ENCODE results near the gene TNFRSF6B.

Gene TNFRSF6B

GRCh38 chr20:63707558-63708300, 11.3 kb downstream of the TNFRSF6B start, which contains the start of the genes ARFRP1 and ZGPAT:
TSS of gene ARFRP1 (minus strand) at chr20:63707976. CDS start at chr20:63707091, 885 bp downstream.
TSS of gene ZGPAT (plus strand) at chr20:63708039. CDS start at chr20:63708581, 542 bp downstream.
- H3K4me3 ChIP-seq (ENCODE audit: low read depth, low read length), result peak within 1 kb of the TSS; percentile 95
- DNase-seq (ENCODE audit: low read depth), result peak; percentile 48
- no peak for TF ChIP-seq CTCF (IDR thresholded peaks at IDR 0.05; ENCODE audit: control insufficient read depth, extremely low read depth, insufficient read depth)

- DNase-seq (ENCODE audit: low read depth), result no peak
- H3K4me3 ChIP-seq (ENCODE audit: low read depth, low read length), result peak overlapping the region; percentile 95
- TF ChIP-seq CTCF (IDR thresholded peaks at IDR 0.05; ENCODE audit: control insufficient read depth, extremely low read depth, insufficient read depth), result no peak
Observed at GRCh38 chr20:63708301-63709148, 12.1 kb downstream of the TNFRSF6B start.

GRCh38 chr20:63709149-63709527, 12.7 kb downstream of the TNFRSF6B start:
- H3K4me3 ChIP-seq (ENCODE audit: low read depth, low read length), result peak overlapping the region; percentile 95
- TF ChIP-seq CTCF (IDR thresholded peaks at IDR 0.05; ENCODE audit: control insufficient read depth, extremely low read depth, insufficient read depth), result no peak
- no peak for DNase-seq (ENCODE audit: low read depth)

- DNase-seq (ENCODE audit: low read depth), result no peak
- no peak overlapping the region for H3K4me3 ChIP-seq (ENCODE audit: low read depth, low read length)
- no peak for TF ChIP-seq CTCF (IDR thresholded peaks at IDR 0.05; ENCODE audit: control insufficient read depth, extremely low read depth, insufficient read depth)
Observed at GRCh38 chr20:63711085-63711645, 14.7 kb downstream of the TNFRSF6B start.

- no peak for TF ChIP-seq CTCF (IDR thresholded peaks at IDR 0.05; ENCODE audit: control insufficient read depth, extremely low read depth, insufficient read depth)
- no peak overlapping the region for H3K4me3 ChIP-seq (ENCODE audit: low read depth, low read length)
- no peak for DNase-seq (ENCODE audit: low read depth)
Observed at GRCh38 chr20:63712191-63712590, 15.7 kb downstream of the TNFRSF6B start.

- DNase-seq (ENCODE audit: low read depth), result no peak
- no peak overlapping the region for H3K4me3 ChIP-seq (ENCODE audit: low read depth, low read length)
- TF ChIP-seq CTCF (IDR thresholded peaks at IDR 0.05; ENCODE audit: control insufficient read depth, extremely low read depth, insufficient read depth), result no peak
Observed at GRCh38 chr20:63714858-63715257, 18.4 kb downstream of the TNFRSF6B start.
